ENCODE results near the gene DNAH10.
"Not testable (repeated sequence)": the region's sequence is repeated elsewhere in the genome, so short reads cannot be mapped to it uniquely, and the experiment has no call there.

DNAH10 gene

DNA sequence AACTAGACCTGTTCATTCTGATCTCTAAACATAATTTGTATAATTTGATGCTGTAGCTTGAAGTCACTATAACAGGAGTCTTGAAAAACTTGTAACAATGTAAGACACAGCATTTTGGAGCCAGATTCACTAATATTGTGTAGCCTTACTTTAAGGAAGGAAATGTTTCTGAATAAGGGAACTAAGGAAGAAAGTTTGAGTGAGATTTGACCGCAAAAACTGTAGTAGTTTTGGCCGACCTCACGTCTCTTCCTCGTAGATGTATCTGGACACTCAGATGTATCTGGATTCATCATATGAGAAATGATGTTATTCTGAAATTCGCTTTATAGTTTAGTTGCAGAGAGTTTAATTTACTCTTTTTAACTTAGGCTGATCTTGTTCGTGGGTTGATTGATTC, 13.9 kb upstream of the DNAH10 start:
- DNase-seq = no peak

DNA sequence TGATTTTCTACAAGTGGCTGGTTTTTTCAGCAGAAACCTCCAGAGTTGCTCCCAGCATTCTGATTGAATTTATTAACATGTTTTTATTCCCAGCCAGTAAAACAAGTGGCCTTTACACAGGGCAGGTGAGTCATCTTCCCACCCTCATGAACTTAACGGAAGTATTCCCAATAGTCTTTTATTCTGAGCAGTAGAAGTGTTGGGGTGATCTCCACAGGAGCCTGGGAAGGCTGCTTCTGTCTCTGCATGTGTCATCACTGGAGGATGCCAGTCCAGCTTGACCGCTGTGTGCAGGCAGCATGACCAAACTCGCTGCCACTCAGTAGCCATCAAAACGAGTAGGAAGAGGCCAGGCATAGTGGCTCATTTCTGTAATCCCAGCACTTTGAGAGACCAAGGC, 13.4 kb upstream of the DNAH10 start:
- DNase-seq = no peak

DNA sequence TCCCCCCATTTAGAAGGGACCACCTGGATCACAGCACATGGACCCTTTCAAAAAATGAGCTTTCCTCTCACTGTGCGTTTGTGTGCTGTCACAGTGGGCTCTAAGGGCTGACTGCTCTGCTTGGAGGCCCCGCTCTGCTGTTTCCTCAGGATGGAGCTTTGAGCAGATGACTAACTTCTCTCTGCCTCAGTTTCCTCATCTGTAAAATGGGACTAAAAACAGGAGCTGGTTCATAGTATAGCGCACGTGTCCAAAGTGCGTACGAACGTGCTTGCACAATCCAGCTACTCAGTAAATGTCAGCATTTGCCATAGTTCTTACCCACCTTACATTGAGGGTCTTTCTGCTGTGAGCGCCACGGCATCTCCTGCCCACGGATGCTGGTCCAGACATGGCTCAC, 12.7 kb upstream of the DNAH10 start:
- no peak for DNase-seq

DNA sequence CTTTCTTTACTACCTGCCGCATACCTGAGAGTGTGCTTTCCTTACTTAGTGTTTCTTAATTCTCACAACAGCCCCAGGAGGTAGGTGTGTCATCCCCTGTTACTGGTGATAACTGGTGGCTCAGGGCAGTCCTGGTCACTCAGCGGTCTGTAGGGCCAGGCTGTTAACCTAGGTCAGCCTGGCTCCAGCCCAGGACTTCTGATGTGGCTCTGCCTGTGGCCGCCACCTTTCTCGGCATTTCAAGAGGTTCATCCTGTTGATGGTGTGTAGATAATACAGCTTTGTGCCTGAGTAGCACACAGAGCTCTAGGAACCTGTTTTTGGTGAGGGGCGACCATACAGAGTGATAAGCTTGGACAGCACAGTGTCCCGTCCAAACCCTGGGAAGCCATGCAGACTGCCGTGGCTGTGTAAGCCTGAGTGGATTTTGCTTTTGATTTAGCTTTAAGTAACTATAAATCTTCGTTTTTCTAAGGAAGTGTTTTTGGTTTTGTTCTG, 11.9 kb upstream of the DNAH10 start:
- DNase-seq = no peak

DNA sequence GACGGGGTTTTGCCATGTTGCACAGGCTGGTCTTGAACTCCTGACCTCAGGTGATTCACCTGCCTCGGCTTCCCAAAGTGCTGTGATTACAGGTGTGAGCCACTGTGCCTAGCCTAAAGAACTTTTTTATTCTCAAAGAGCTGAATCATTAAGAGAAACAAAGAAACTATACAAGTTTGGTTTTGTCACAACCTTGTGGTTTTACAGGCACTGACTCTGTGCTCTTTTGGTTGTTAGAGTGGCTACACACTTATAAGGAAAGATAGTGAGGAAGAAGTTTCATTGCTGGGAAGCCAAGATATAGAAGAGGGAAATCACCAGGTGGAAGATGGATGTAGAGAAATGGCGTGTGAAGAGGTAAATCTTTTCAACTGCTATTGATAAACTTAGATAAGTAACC, 10.1 kb upstream of the DNAH10 start:
- no peak for DNase-seq

DNA sequence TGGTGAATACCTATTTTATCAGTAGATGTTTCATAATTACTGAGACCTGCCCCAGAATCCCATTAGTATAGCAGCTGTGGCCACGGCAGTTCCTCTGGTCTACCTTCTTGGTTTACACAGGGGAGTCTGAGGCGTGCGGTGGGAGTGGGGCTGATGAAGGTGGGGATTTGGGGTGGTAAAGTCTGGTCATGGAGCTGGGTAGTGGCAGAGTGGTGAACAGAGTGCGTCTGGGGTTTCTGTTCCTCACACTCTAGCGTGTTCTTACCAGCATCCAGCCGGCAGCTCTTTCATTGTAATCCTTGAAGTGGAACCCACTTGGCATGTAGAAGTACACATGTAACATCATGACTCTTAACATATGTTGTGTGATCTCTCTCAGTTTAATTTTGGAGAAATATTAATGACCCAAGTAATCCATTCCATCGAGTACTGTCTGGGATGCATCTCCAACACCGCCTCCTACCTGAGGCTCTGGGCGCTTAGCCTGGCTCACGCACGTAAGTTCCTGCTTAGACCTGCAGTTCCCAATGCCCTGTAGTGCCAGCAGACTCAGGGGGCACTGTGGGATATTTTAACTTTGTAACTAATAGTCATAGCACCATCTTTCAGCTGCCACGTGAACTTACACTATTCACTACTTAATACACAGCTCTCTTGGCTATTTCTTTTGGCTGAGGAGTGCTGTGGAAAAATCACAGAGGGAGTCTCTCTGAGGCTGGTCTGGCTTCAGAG, 7.9 kb upstream of the DNAH10 start:
- DNase-seq = no peak

DNA sequence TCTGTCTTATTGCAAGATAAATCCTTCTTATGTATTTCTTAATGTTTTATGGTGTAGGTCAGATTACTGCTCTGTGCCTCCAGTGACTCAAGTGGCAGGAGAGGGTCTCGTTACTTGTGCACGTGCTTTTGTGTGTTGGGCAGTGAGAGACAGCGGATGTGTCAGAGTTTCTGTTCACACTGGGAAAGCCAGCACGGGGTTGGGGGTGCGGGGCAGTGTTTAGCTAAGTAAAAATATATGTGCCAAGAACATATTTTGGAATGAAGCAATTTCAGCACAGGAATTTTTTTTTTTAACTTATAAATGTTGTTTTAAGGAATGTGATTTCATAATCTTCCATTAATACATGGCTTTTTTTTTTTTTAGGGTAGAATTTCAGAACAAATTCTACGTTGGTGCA, 4.5 kb upstream of the DNAH10 start:
- DNase-seq = no peak

DNA sequence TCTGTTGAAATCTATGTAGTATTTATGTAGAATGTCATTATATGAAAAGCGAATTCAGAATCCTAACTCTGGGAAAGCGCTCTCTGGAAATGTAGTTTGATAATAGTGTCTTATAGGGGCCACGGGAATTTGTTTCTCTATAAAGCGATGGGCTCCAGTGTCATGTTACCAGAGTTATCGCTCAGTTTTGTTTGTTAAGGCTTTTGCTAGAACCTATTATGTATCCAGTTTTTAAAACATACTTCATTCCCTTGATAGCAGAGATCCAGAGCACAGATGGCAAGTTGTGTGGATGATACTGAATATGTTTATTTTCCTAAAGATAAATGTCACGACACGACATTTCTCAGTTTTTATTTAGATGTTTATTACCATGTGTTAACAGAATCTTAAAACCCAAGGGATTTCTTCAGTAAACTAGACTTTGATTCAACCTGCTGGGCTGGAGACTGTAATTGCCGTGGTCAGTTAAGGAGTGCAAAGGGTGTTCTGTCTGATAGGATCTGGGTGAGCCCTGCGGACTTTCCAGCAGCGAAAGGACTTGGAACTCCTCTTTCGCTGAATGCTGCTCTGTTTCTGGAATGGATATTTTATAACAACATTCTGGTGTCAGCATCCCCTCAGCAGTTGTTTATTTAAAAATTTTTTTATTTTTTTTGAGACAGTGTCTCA, 1.7 kb upstream of the DNAH10 start:
- no peak for DNase-seq

DNA sequence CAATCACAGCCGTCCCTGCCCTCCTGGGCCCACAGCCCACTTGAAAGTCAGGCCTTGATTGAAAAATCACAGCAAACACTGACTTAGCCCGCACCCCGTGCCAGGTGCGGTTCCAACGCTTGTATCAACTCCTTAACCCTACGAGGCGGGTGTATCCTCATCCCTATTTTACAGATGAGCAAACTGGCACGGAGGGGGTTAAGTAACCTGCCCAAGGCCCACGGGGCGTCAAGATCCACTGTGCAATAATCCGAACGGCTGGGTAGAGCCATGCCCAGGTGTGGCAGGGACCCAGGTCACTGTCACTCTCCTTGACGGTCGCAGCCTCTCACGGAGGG, 583 bp downstream of the DNAH10 start:
- no peak for DNase-seq

- no peak for DNase-seq
These were observed 992 bp downstream of the DNAH10 start for GRCh38 chr12:123763093-123763492.

GRCh38 chr12:123764109-123764508, 2.0 kb downstream of the DNAH10 start:
- no peak for DNase-seq

DNA sequence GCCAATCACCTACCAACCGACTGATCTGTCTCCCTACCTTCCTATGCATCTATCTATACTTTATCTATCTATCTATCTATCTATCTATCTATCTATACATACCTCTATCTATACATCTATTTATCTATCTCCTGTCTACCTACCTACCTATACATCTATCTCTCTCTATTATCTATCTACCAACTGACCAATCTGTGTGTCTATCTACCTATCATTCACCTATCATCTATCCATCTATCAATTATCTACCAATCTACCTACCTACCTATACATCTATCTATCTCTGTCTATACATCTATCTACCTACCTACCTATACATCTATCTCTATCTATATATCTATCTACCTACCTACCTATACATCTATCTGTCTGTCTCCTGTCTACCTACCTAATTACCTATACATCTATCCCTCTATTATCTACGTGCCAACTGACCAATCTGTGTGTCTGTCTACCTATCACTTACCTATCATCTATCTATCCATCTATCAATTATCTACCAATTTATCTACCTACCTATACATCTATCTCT, 3.5 kb downstream of the DNAH10 start:
- DNase-seq = no peak

DNA sequence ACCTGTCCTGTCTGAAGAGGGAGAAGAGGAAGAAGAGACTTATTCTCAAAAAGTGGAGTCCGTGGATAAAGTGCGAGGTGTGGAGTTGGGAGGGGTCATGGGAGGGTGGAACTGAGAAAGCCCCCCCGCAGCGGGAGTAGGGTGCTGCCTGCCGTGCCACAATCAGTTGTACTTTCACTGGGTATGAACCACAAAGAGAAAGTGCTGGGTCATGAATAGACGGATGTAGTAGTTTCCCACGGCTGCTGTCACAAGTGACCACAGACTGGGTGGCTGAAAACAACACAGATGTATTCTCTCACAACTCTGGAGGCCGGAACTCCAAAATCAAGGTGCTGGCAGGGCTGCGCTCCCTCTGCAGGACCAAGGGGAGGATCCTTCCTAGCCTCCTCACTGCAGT, 5.5 kb downstream of the DNAH10 start:
- no peak for DNase-seq

DNA sequence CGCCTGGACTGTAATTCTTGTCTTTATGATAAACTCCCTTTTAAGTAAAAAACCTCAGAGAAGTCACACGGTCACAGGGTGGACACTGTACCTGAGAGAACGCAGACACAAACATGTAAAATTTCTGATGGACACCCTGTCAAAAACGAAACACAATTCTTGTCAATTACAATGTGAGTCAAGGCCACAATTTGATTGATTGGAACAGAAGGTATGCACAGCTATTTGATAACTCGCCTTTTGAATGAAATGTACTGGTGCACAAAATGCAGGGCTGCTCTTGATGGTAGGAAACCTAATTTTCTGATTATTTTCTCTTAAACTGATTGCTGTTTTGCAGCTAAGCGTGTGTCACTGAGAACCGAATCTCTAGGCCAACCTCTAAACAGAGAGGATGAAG, 9.2 kb downstream of the DNAH10 start:
- no peak for DNase-seq

DNA sequence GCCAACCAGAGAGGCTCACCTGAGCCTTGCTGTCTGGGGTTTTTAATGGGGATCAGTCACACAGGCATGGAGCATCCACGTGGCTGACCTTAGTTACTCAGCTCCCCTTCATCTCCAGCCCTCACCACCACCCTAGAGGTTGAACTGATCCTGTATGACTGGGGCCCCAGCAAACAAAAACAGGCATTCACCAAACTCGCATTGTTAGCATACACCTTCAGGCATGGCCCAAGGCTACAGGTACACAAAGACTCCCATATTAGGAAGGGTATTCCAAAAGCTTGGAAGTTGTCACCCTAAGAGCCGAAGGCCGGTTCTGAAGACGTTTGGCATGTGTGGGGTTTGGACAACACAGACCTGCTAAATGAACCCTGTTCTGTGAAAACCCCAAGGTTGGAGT, 10.0 kb downstream of the DNAH10 start:
- DNase-seq = no peak

- no peak for DNase-seq
These were observed 11.3 kb downstream of the DNAH10 start for GRCh38 chr12:123773375-123773774.

- no peak for DNase-seq
These were observed 17.4 kb downstream of the DNAH10 start for GRCh38 chr12:123779551-123779950.

DNA sequence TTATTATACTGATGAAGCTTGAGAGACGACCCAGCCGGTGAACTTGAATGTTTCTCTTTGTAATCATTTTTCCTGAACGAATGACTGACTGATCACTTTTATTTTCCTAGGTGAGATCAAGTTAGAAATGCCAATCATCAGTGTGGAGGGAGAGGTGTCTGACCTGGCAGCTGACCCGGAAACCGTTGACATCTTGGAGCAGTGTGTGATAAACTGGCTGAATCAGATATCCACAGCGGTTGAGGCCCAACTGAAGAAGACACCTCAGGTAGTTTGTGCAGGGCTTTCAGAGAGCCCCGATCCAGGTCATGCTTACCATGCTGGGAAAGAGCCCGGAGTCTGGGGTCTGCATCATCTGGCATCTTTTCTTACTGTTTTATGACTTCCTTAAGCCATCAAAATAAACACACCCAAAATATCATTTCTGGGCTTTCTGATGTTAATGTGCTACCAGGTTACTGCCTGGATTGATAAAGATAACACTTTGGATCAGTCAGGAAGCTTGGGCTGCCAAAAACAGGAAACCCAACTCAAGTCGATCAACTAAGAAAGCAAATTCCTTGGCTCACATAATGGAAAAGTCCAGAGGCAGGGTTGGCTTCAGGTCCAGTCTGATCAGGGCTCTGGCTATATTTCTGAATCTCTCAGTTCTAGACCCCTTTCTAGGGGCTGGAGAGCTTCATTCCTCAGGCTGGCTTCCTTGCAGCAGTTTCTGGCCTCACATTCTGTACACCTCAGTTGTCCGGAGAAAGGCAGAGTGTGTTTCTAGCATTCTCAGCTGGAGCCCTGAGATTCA, 21.1 kb downstream of the DNAH10 start:
- DNase-seq = no peak

DNA sequence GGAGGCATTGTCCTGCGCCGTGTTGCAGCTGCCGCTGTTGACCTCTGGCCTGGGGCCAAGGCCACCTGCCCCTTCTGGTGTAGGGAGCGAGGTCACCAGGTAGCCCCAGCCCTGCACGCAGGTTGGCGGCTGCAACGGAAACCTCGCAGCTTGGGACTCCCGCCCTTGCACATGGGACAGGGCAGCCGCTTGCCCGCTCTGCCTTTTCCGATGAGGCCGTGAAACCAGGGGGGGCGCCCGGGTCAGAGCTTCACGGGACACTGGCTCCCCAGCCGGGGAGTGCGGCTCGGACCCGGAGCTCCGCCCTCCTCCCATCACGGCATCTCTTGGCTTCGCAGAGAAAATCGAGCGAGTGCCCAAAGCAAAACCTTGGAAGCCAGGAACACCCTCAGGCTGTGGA, 25.4 kb downstream of the DNAH10 start:
- no peak for DNase-seq

- no peak for DNase-seq
These were observed 26.4 kb downstream of the DNAH10 start for GRCh38 chr12:123788541-123788940.

DNA sequence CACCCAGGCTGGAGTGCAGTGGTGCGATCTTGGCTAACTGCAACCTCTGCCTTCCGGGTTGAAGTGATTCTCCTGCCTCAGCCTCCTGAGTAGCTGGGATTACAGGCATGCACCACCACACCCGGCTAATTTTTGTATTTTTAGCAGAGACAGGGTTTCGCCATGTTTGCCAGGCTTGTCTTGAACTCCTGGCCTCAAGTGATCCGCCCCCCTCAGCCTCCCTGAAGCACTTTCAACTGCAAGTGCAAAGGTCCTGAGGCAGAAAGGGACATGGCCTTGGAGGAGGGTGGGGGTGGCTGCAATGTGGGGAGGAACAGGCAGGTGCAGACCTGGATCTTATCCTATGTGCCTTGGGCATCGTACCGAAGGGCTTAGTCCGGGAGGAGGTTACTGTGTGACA, 27.3 kb downstream of the DNAH10 start:
- not testable (repeated sequence) for DNase-seq

DNA sequence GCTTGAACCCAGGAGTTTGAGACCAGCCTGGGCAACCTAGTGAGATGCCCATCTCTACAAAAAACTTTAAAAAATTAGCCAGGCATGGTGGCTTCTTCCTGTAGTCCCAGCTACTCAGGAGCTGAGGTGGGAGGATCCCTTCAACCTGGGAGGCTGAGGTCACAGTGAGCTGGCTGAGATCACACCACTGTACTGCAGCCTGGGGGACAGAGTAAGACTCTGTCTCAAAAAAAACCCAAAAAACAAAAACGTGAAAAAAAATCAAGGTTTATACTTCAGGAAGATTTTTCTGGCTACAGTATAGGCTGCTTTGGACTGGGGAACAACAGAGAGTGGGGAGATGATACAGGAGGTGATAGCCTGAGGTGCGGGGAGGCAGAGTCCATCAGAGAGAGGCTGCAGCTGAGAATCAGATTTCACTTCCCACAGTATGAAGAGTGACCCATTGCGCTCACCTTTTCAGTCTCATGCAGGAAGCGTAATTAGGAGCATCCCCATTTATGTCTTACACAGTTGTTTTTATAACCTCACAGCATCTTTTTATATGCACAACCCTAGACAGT, 28.9 kb downstream of the DNAH10 start:
- no peak for DNase-seq
